GM21390 (cell line): ENCODE data around the gene PTPRD.

Experiments
- ATAC-seq: cut with Tn5 transposase; IDR thresholded peaks from one replicate; pipeline ENCODE4 v1.9.1; 2021; ENCODE audit not compliant: unreplicated experiment

PTPRD gene

DNA sequence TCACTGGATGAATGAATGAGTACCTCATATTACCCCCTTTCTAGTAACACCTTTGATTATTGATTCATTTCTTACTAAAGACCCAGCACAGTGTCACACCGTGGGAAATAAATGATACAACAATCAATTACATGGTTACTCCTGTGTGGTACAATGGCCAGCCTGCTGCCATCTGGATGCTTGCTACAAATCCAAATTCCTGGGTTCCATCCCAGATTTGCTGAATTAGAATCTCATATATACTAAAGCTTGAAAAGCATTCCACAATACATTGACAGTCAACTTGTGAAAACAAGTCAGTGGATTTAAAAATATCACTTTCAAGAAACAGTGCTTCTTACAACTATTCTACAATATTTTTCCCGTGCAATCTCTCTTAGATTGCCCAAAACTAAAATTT lies 989.3 kb downstream of the PTPRD start:
- ATAC-seq, result no peak

DNA sequence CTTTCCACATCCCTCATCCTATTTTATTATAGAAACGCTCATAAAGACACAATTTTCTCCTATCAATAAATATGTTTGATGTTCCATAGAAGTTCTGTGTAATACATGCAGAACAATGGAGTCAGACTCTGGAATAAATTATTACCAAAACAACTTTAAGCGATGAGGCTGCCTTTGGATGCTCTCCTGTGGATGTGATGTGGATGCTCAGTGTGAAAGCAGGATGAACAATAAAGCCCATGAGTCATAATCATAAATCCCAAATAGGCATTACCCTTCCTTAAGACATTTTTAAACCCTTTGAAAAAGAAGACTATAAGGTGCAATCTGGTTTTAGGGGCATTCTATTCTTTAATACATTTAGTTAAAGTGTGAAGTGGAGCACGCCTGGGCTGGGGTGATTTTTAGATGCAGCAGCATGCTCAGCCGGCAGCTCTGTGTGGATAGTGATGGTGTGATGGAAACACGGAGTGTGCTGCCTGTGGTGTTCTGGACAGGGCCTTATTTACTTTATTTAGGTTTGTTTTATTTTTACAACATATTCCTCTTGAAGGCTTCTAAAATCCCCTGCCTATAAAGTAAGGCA lies 991.4 kb downstream of the PTPRD start:
- ATAC-seq, result no peak

DNA sequence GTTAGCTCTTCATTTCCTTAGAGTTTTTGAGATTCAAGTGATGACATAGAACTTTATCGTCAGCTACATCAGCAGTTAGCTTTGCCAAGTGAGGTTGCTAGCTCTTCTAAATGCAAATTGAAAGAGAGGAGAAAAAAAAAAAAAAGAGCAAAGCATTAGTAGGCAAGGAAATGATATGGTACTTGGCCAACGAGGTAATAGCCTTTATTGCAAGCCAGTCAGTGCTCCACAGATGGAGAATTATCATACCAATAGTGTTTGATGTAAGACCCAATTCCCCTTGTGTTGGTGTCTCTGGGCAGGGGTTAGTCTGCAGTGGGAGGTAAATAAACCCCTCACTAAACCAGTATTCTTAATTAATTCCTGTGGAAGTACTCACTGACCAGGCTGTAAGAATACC lies 992.1 kb downstream of the PTPRD start:
- no peak for ATAC-seq

DNA sequence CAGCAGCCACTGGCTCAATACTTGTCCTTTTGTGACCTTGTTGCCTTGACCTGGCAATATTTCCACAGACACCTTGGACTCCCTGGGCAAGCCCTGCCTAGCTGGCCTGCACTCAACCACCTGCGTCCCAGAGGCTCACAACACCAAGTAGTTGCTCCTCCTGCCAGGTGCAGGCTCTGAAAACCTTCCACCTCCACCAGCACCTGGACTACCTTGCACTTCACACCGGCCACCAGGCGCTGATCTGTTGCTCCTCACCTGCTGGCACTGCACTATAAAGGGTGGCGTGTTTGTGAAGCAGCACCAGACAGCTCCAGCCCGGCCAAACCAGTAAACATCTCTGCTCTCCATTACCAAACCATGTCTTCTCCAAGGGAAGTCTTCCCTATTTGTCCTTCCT lies 997.7 kb downstream of the PTPRD start:
- ATAC-seq, result no peak

DNA sequence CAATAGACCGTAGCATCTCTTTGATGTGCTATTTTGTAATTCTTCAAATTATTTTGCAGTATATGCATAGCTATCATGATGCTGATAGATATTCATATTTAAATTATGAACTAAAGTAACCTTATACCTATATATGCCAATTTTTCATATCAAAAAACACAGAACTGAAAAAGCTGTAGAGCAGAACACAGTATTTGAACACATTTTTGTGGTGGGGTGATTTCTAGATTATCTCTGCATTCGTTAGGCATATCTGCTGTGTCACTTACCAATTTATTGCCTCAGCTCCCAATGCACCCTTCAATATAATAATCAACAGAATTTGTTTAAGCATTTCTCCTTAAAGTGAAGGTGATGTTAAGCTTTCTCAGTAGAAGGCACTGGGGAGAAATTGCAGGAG lies 998.2 kb downstream of the PTPRD start:
- no peak for ATAC-seq

DNA sequence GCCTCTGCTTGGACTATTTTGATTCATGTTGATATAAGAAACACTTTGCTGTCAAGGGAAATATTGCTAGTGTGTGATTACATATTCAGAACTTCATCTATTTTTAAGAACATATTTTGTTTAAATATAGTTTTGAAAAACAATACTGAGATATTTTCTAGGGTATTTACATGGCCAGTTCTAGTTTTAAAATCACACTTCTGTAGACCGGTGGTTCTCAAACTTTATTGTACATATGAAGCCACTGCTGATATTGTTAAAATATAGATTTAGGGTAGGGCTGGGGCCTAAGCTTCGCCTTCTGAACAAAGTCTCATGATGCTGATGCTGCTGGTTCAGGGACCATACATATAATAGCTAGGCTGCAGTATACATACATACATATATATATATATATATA lies 1000.0 kb downstream of the PTPRD start:
- peak; percentile 75 for ATAC-seq

DNA sequence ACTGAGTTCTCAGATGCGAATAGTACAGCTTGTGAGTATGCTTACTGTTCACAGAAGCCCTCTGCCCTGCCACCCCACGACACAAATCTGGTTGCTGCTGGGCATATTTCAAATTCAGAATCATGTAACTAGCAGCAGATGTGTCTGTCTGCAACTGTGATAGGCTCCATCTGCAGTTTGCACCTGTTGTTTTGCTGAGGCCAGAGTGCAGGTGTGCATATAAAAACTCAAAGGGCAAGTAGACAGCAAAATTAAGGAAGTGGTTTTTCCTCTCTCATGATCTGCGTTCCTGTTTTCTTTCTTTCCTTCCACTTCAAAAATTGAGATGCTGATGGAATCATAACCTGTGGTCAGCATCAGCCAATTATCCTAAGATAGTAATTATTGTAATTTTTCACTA lies 1000.5 kb downstream of the PTPRD start:
- ATAC-seq, result peak; percentile 82

DNA sequence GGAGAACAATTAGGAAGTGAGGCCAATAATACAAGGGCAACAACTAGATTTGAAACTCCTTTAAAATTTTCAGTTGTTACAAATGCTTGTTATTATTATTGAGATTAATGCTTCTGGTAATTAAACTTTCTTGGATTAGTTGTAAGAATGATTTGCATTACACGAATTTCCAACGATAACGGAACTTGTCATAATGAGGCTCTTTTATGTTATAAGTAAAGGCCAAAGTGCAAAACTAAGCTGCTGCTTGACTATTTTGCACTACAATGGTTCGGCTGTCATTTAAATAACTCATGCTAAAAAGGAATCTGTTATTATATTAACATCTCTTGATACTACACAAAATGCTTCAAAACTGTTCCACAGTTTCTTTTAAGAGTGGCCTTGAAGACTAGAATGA lies 1007.1 kb downstream of the PTPRD start:
- ATAC-seq, result no peak

DNA sequence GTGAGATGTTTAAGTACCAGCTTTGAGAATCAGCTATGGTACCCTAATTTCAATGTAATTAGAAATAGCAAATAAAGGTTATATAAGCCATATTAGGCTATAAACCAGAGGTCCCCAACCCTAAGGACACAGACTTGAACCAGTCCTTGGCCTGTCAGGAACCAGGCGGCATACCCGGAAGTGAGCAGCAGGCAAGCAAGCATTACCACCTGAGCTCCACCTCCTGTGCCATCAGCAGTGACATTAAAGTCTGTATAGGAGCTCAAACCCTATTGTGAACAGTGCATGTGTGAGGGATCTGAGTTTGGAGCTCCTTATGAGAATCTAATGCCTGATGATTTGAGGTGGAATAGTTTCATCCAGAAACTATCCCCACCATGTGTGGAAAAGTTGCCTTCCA lies 1009.5 kb downstream of the PTPRD start:
- ATAC-seq, result no peak

DNA sequence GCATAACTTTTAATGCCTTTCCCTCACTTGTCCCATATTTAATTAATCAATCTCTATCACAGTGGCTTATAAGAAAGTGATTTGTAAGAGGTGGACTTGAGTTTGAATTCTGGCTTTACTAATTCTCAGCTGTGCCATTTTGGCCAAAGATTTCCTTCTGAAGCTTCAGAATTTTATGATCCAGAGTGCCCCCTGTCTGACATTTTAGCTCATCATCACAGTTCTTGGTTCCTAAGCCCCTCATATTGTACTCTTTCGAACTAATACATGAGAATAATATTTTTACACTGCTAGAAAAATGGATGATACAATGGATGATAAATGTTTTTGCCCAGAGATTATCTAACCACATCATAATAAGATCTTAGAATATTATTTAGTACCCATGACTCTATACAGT lies 1014.1 kb downstream of the PTPRD start:
- no peak for ATAC-seq

DNA sequence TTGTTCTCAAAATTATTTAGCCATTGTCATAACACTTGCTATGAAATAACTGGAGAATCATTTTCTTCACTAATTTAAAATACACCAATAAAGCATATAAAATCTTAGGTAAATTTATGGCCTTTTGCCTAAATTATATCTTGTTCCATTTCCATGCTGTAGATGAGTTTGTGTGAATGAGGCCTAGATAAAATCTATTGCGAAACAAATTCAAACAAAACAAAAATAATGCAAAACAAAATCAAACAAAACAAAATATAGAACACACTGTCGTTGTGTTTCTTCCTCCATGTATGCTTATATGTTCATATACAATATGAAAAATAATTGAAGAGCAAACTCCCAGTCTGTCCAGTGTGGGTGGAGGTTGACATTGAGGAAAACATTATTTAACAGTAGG lies 1020.7 kb downstream of the PTPRD start:
- no peak for ATAC-seq

DNA sequence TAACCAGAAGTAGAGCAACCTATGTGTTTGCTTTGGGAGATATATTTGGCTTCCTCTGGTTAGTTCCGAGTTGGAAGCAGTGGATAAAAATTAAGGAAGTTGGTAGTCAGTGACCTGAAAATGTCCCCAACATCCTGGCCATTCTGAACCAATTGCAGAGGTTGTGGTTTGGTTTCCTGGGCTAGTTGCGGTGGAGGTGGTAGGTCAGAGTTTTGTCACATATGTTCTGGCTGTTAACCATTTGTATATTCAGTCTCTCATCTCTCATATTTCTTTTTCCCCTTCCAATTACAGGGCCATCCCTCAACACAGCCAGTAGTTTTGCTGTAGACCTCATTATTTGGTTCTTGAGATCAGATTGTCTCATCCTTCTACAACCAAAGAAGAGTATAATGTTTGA lies 1026.9 kb downstream of the PTPRD start:
- ATAC-seq, result no peak

DNA sequence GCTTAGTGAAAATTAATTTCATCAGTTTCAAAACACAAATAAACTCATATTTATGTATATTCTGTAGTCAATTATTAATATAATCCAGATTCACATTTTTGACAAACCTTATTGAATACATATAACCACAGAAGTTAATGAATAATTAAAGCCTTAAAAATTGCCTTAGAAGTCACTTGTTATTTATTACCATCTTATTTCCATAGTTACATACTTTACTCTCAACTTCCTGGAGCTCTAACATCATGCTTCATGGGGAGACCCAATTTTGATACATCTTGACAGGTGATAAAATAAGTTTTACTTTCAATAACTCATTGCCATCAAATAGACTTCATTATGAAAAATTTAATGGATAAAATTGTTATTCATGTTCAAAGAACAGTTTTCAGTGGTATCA lies 1038.7 kb downstream of the PTPRD start:
- no peak for ATAC-seq

DNA sequence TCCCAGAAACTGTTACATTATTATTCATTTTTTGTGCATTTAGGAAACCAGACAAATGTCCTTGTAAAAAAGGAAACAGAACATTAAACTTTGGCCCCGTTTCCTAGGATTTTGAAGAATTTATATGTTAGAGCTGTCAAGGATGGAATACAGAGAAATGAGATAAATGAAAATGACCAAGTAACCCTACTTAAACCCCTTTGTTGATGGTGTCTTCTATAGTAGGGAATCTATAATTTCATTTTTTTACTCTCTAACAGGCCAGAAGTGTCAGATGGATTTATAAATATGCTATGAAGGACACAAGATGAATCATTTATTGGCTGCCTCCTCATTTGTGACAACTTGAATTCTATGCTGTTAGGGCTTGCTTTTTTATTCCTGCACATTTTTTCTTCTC lies 1047.1 kb downstream of the PTPRD start:
- no peak for ATAC-seq

DNA sequence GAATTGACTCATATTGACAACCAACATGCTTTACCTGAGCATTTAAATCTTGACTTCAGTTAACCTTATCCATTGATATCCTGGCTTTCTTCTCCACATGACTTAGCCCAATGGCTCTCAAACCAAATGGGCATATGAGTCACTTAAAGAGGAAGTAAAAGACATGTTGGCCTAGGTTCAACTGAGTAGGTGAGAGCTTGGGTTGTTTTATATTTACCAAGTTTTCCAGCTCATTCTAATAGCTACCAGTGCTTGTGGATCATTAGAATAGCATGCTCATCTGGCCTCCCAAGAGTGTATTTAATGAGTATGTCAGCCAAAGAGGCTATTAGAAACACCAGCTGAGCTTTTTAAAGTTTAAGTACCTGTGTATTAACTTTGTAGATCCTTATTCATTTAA lies 1049.0 kb downstream of the PTPRD start:
- ATAC-seq, result no peak

DNA sequence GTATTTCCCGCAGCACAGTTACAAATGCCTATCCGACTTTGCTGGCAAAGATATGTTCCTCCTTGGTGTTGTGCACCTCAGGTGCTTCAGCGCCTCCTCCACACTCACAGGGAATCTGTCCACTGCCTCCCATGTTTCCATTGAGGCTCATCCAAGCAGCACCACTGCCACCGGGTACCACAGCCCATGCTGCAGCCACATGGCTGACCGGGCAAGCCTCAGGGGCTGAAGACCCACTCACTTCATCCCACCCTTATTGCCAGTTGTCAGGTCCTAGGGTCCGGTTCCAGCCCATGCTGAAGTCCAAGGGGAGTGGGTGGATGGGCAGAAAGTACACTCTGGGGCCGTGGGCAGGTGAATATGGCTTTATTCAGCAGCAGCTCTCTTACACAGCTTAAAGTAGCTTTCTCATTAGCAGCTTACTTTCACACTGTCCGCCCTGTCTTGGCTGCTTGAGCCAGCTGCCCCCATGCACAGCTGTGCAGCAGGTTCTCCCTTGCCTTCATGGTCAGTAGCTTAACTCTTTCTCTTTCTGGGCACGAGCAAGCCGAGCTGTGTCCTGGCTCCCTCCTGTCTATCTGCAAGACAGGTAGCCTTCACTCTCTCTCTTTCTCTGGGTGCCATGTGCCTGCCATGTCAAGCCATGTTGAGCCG lies 1052.3 kb downstream of the PTPRD start:
- no peak for ATAC-seq

DNA sequence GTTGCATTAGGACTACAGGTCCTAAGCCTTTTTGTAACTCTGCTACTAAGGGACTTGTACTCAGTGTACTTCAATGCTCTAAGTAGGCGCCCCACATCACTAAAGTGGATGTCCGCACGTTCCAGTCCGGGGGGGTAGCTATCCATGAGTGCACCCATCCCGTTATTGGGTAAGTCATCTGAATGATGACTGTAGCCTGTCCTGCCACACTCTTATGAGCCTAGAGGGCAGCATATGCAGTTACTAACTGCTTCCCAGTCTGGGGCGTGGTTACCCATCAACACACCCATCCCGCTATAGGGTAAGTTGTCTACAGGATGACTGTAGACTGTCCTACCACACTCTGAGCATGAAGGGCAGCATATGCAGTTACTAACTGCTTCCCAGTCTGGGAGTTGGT lies 1053.9 kb downstream of the PTPRD start:
- ATAC-seq, result no peak

DNA sequence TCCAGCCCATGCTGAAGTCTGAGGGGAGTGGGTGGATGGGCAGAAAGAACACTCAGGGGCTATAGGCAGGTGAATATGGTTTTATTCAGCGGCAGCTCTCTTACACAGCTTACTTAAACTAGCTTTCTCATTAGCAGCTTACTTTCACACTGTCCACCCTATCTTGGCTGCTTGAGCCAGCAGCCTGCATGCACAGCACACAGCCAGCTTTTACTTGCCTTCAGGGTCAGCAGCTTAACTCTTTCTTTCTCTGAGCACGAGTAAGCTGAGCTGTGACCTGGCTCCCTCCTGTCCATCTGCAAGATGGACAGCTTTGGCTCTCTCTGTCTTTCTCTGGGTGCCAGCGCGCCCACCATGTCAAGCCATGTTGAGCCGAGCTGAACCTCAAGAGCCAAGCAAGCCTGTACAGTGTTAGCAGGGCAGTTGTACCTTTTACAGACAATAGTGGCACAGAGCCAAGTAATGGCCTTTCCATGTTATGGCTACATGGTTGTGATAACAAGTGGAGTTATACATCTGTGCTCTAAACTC lies 1054.9 kb downstream of the PTPRD start:
- no peak for ATAC-seq

DNA sequence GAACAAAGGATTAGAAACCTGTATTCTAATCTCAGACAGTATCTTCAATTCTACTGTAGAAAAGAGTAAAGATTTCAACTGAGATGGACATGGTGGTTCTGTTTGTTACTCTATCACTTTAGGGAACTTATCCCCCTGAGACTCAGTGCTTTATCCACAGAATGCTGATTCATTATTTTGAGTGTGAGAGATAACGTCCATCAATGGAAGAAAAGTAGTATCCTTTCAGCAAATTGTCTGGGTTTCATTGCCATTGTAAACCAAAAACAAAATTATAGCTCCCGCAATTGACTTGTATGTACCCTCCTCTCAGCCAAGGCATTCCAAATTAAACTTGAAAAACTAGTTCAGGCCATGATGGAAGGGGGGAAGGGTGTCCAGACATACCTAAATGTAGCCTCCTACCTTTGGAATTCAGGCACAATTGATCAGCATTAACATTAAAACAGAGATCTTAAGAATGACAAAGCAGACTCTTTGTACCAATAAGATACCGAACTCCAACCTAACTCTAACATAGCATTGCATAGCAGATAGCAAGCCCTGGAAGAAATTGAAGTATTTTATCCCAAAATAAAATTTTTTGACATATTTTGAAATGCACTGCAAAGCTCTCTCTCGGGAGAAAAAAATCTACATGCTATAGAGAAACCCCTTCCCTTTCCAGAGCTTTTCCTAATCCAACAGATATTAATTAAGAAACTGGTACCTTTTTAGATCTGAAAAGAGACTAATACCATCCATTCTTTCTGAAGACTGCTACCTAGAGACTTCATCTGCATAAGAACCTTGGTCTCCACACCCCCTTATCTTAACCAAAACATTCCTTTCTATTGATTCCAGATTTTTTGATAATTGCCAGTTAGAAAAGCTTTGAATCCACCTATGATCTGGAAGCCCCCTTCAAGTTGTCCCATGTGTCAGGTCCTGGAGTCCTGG lies 1055.7 kb downstream of the PTPRD start:
- ATAC-seq, result no peak

DNA sequence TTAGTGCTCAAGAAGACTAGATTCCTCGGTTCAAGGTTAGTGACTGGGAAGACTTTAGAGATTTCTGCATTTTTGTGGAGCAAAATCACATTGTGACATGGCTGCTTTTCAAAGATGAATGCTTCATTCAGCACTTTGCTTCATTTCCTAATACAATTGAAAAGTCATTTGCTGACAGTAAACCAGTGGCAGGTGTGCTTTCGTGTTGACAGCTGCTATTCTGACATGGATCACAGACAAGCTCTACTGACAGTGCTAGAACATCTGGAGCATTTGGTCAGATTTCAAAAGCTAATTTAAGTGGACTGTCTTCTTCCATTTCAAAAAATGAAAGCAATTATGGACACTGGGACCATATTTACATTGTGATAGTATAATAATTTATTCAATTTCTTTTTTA lies 1060.1 kb downstream of the PTPRD start:
- ATAC-seq, result no peak

DNA sequence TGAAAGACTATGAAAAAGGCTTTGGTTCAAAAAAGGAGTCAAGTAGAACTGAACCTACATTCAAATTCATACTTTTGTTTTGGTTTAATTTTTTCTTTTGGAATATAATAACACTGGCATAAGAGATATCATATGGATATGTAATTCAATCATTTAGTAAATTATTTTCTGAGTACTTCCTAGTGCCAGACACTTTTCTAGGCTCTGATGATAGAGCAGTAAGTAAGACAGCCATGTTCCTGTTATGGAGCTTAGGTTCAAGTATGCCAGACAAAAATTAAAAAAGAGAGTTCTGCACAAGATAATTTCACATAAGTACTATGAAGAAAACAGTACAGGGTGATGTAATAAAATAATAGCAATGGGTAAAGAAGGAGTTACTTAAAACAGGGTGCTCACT lies 1074.0 kb downstream of the PTPRD start:
- ATAC-seq, result no peak

DNA sequence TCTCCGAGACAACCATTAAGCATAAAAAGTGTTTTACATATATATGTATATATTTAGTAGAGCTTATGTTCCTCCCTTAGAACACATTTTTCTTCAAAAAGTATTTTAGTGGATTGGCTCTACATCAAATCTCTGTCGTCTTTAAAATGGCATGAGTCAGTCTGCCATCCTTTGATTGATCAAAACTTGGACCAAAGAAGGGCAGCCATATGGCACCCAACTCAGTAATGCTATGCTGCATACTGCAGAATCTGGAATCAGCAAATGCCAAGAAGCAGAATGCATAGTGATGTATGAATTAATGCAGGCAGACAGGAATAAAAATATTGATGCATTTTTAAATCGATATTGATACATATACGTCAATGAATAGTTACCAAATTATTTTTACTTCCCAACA lies 1074.4 kb downstream of the PTPRD start:
- no peak for ATAC-seq
